Heart right ventricle (tissue), 16 donors: ENCODE results near the gene AATF. TPM values are rescaled to one million over a fixed set of nuclear protein-coding genes. Genes with fewer than 3 reads are reported as not detected.

Experiments used
- ATAC-seq, 8 donors: fragments of 200-7000 bp; cut with Tn5 transposase; one replicate each; pipeline ENCODE4 v1.9.1; 2020; ENCODE audit warnings: mild to moderate bottlenecking in 8 of 8, moderate library complexity in 8 of 8, moderate number of reproducible peaks in 1 of 8
- DNase-seq, 2 donors: peaks; one replicate each; pipeline ENCODE4 v3.0.0-alpha.2; 2020
- H3K27ac ChIP-seq, 10 donors: fragments of 200-600 bp; sonication (generic) in 2 of 10; one replicate each; pipeline versions ENCODE4 v1.5.0 to v1.8.0; 2020 to 2022; ENCODE audit warnings: mild to moderate bottlenecking in 3 of 10
- H3K27me3 ChIP-seq, 7 donors: fragments of 200-600 bp; one replicate each; pipeline ENCODE4 v1.8.0; 2021 to 2022; ENCODE audit warnings: mild to moderate bottlenecking in 2 of 7
- H3K36me3 ChIP-seq, 9 donors: fragments of 200-600 bp; sonication (generic) in 1 of 9; one replicate each; pipeline versions ENCODE4 v1.5.0 to v1.8.0; 2020 to 2022; ENCODE audit warnings: mild to moderate bottlenecking in 2 of 9
- H3K4me1 ChIP-seq, 9 donors: fragments of 200-600 bp; sonication (generic) in 1 of 9; one replicate each; pipeline versions ENCODE4 v1.5.0 to v1.8.0; 2020 to 2022; ENCODE audit warnings: mild to moderate bottlenecking in 4 of 9
- H3K4me3 ChIP-seq, 10 donors: fragments of 200-600 bp; sonication (generic) in 2 of 10; one replicate each; pipeline versions ENCODE4 v1.5.0 to v1.8.0; 2020 to 2022; ENCODE audit warnings: mild to moderate bottlenecking in 7 of 10, moderate library complexity in 2 of 10
- H3K9me3 ChIP-seq, 11 donors: fragments of 200-600 bp in 10 of 11; sonication (generic) in 2 of 11; one replicate each; pipeline versions ENCODE4 v1.5.0 to v1.8.0; 2013 to 2022; ENCODE audit warnings: mild to moderate bottlenecking in 2 of 11, control low read depth in 1 of 11, moderate library complexity in 1 of 11
- WGBS, 2 donors: extraction: QIAGEN DNeasy Blood & Tissue Kit; methylation state at CpG; one replicate each; pipeline ENCODE4 v1.1.7; 2013; ENCODE audit warnings: inconsistent platforms in 1 of 2; 5-methylcytosine and 5-hydroxymethylcytosine counted together
- intact Hi-C, 10 donors: fragments of 100-400 bp; cut with DNase I; formaldehyde crosslinking; loops; one replicate each; pipeline versions ENCODE4 v1.11.1 to v1.14.2; 2022
- polyA plus RNA-seq, 2 donors: library from polyadenylated mRNA; stranded (reverse); fragments of 200-250 nt; gene quantifications; one replicate each; pipeline ENCODE4 v1.2.3, GENCODE V29; 2013
- total RNA-seq, 10 donors: library from RNA; stranded (reverse); fragmentation: NEBNext Ultra II Directional in 3 of 10; extraction: Animal tissue kit (Norgen Biotek cat#: 25700) in 3 of 10; gene quantifications; one replicate each; pipeline versions ENCODE4 v1.2.1 to v1.2.4, GENCODE V29; 2021 to 2023
- TF ChIP-seq, protein P1 (sequence below), 9 donors: fragments of 200-600 bp; sonication (generic) in 2 of 9; IDR thresholded peaks; one replicate each; pipeline versions ENCODE4 v1.5.0 to v1.8.0; 2021 to 2022; ENCODE audit warnings: antibody characterized with exemption in 9 of 9, mild to moderate bottlenecking in 5 of 9, moderate library complexity in 1 of 9
- donor health status: Arrhythmogenic right ventricular cardiomyopathy.
- donor health status: ischemic (EF 13 %, LVEDD 7.1; RV severe dilation, severe dysfunction).
- donor health status: healthy with polysubstance abuse.
- donor health status: DM: no; HTN: yes; CAD: no.
- donor health status: DM: no; HTN: no; CAD: no.
- donor health status: ischemic (EF 25% LVEDD 6.9; RV normal size, moderate dysfunction).
- donor health status: ischemic (EF 25% LVEDD 5.7; RV mildly dilated, moderate dysfunction).
- donor health status: healthy.
- donor health status: DM: yes; HTN: yes; CAD: no.
- donor health status: Ischemic cardiomyopathy.
- donor health status: ischemic (EF 35%, LVEDD 5.7; RV mildly dilated, moderate dysfunction).
- donor health status: nonischemic (EF 11% LVEDD 7.7; RV severe dilation, severe dysfunction).
- donor health status: DM: yes; HTN: yes; CAD: no.
- donor health status: PGD.
- donor health status: ischemic (EF 29% LVEDD 5.4; RV normal size, mild dysfunction).
- donor health status: nonischemic (EF 23%, LVEDD 6.1; RV moderate dilation, normal function).

The AATF gene
- total and polyA plus RNA-seq, 12 donors = 19.9 to 35.5 (median 26.0) TPM

DNA sequence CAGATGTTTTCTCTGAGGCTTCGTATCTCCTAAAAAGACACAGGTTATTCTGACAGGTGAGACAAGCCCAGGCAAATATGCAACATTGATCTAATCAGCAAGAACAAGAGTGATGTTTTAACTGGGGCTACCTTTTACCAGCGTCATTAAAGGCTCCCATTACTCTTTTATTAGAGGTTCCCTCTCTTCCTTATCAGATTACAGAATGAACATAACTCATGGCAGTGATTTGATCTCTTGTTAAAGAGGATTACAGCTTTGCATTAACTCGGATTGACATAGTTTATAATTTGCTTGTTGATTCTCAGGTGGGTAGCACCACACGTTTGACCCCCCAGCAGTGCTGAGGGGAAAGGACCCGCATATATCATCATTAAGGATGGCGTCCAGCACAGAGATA lies 90.5 kb downstream of the AATF start:
- H3K9me3 ChIP-seq = no peaks in the 10 kb centered on the region
- intact Hi-C loops = loop anchor here in 1 of 10 donors (10.0 kb wide), 1 partner anchor 64 kb away; no protein-coding TSS in a partner anchor
- no peaks in the 10 kb centered on the region for H3K4me1 ChIP-seq
- 86 to 87% methylated on average over 6 of the region's 6 CpGs for WGBS, 2 donors
- no peak overlapping the region for H3K4me3 ChIP-seq
- H3K27me3 ChIP-seq = no peaks in the 10 kb centered on the region
- peaks cover 0 to 48% (median 6%) of the 10 kb centered on the region in 9 donors for H3K36me3 ChIP-seq
- no peak overlapping the region for H3K27ac ChIP-seq
- TF ChIP-seq, protein P1, sequence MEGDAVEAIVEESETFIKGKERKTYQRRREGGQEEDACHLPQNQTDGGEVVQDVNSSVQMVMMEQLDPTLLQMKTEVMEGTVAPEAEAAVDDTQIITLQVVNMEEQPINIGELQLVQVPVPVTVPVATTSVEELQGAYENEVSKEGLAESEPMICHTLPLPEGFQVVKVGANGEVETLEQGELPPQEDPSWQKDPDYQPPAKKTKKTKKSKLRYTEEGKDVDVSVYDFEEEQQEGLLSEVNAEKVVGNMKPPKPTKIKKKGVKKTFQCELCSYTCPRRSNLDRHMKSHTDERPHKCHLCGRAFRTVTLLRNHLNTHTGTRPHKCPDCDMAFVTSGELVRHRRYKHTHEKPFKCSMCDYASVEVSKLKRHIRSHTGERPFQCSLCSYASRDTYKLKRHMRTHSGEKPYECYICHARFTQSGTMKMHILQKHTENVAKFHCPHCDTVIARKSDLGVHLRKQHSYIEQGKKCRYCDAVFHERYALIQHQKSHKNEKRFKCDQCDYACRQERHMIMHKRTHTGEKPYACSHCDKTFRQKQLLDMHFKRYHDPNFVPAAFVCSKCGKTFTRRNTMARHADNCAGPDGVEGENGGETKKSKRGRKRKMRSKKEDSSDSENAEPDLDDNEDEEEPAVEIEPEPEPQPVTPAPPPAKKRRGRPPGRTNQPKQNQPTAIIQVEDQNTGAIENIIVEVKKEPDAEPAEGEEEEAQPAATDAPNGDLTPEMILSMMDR (IDR thresholded peaks at IDR 0.05) = no peak
- no peak for DNase-seq
- ATAC-seq = no peak

DNA sequence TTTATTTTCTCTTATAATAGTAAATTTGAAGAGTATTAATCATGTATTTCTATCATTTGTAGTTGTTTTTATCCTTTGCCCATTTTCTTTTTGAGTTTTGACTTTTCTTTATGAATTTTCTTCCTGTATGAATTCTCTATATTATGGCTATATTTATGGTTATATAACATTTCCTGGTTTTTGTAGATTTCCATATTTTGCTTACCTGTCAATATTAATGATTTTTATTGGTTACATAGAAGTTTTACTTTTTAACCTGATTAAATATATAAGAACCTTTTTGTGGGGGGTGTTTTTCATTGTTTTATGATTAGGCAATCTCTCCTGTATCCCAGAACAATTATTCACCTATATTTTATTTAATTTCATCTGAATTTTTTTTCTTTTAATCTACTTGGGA lies 93.2 kb downstream of the AATF start:
- no peak overlapping the region for H3K27ac ChIP-seq
- H3K27me3 ChIP-seq = no peaks in the 10 kb centered on the region
- H3K9me3 ChIP-seq = no peaks in the 10 kb centered on the region
- DNase-seq = no peak
- H3K36me3 ChIP-seq = peaks cover 0 to 55% (median 6%) of the 10 kb centered on the region in 9 donors
- ATAC-seq = no peak
- H3K4me1 ChIP-seq = no peaks in the 10 kb centered on the region
- intact Hi-C loops = no loop called here
- H3K4me3 ChIP-seq = no peak overlapping the region
- TF ChIP-seq, protein P1 (IDR thresholded peaks at IDR 0.05) = no peak

DNA sequence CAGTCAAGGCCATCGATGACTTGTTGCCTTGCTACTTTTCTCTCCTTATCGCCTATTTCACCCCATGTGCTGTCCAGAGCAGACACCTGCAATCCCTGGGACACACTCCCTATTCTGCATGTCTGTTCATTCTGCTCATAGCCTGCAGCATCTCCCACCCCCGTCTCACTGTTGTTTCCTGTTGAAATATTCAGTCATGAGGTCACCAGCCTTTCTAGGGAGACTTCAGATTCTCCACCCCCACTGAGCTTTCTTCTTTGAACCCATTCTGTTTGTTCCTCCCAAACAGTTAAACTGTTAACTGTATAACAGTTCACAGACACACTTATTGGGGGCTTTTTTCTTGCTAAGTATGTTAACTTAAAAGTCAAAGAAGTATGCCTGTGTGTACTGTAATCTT lies 94.4 kb downstream of the AATF start:
- WGBS, 2 donors = 85% methylated on average over 3 of the region's 3 CpGs
- no peaks in the 10 kb centered on the region for H3K9me3 ChIP-seq
- intact Hi-C loops = no loop called here
- H3K27me3 ChIP-seq = no peaks in the 10 kb centered on the region
- TF ChIP-seq, protein P1 (IDR thresholded peaks at IDR 0.05) = no peak
- no peak overlapping the region for H3K4me3 ChIP-seq
- ATAC-seq = no peak
- DNase-seq = no peak
- no peak overlapping the region for H3K27ac ChIP-seq
- H3K4me1 ChIP-seq = no peaks in the 10 kb centered on the region
- H3K36me3 ChIP-seq = peaks cover 0 to 42% (median under 1%) of the 10 kb centered on the region in 9 donors

DNA sequence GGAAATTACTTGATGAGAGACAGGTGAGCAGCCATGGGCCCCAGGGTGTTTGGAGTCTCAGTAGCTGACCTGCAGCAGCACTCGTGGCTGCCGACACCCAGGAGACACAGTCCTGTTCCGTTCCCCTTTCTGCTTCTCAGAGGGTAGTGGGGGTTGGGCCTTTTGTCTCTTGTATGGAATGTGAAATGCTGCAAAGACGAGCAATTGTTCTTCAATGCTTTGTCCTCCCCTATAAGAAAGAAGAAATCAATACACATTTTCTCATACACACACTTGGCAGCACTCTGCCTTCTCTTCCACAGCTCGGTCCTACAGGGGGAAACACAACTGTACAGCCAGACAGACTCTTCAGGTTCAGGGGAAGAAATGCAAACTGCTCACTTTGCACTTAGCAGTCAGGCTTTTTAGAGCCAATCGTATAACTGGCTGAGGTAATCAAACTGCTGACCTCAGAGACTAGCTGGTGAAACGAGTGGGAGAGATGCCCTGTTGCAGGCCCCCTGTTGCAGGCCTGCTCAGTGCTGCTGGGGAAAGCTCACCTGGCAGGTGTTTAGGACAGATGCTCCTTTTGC lies 96.7 kb downstream of the AATF start:
- no peak for ATAC-seq
- intact Hi-C loops = loop anchor here in 3 of 10 donors (5.0 kb wide), 2 partner anchors 413 to 423 kb away; no protein-coding TSS in a partner anchor
- no peaks in the 10 kb centered on the region for H3K4me1 ChIP-seq

More for the DNA sequence above, 96.7 kb downstream of the AATF start:
- Histone ChIP-seq H3K27me3 (no peaks in the 10 kb centered on the region), H3K4me3 (no peak overlapping the region), H3K9me3 (no peaks in the 10 kb centered on the region), H3K36me3 (peaks cover 0 to 42% (median 0%) of the 10 kb centered on the region in 9 donors), H3K27ac (no peak overlapping the region)
- DNase-seq = no peak
- 79 to 81% methylated on average over 7 of the region's 7 CpGs for WGBS, 2 donors
- TF ChIP-seq, protein P1 (IDR thresholded peaks at IDR 0.05) = no peak
